Activated T-cell treated with anti-CD3 and anti-CD28 coated beads, Interleukin-2, amount 50 U/mL, for 48 hours (primary cell): ENCODE measurements around the gene EIF1B.

Source experiments
- DNase-seq, 2 experiments: peaks; one replicate each; pipeline ENCODE4 v3.0.0-alpha.2; 2020

Gene EIF1B

DNA sequence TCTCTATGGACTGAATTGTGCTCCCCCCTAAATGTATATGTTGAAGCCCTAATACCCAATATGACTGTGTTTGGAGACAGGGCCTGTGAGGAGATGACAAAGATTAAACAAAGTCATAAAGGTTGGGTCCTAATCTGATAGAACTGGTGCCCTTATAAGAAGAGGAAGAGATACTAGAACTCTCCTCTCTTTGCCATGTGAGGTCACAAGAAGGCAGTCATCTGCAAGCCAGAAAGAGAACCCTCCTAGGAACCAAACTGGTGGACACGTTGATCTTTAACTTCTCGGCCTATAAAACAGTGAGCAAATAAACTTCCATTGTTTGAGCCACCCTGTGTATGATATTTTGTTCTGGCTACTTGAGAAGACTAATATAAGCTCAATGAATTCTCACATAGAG, 45.9 kb downstream of the EIF1B start:
- no peak for DNase-seq

- no peak for DNase-seq
These were observed 48.9 kb downstream of the EIF1B start for GRCh38 chr3:40358454-40358853.
